HCT116 (cell line): ENCODE measurements around the gene RBFOX2. TPM values are rescaled to one million over a fixed set of nuclear protein-coding genes. Genes with fewer than 3 reads are reported as not detected.

ENCODE experiments used
- ATAC-seq: fragments of 200-7000 bp; cut with Tn5 transposase; 2 replicates; pipeline ENCODE4 v1.9.1; 2020; ENCODE audit warnings: mild to moderate bottlenecking, moderate library complexity
- BruUV-seq: library from RNA; stranded (reverse); fragments of 400-500 nt; replicated peaks from 2 replicates; lab custom pipeline; 2021; lab: Mats Ljungman, UMichigan
- CTCF ChIA-PET: fragments of 300-600 bp; sonication (Branson Sonifier 250); formaldehyde crosslinking; loops from one replicate; lab custom pipeline; 2021; ENCODE audit warnings: antibody characterized with exemption; lab: Charles Lee
- POLR2A ChIA-PET: fragments of 300-600, 350-600 bp; sonication (Branson Sonifier 250); formaldehyde crosslinking; loops from one replicate; lab custom pipeline; 2021; ENCODE audit warnings: antibody characterized with exemption; lab: Charles Lee
- RAD21 ChIA-PET, 2 experiments: fragments of 300-600 bp; sonication (Branson Sonifier 250); formaldehyde crosslinking; loops; one replicate each; lab custom pipeline; 2023; ENCODE audit warnings: low total read pairs in 2 of 2; ENCODE audit not compliant: uncharacterized antibody in 2 of 2, unreplicated experiment in 2 of 2, low non-redundant PET in 1 of 2; lab: Charles Lee
- DNase-seq: peaks from one replicate; pipeline ENCODE4 v3.0.0-alpha.2; 2010; ENCODE audit warnings: low read depth, low spot score
- H2AFZ ChIP-seq: fragments of 200-600 bp; shearing (Covaris generic), sonication (generic); 2 replicates; pipeline ENCODE4 v1.6.1; 2017; ENCODE audit warnings: low read depth, mixed run types, mixed read lengths, antibody characterized with exemption, low read length; ENCODE audit not compliant: poor library complexity, severe bottlenecking
- H3K27ac ChIP-seq: 2 replicates; pipeline ENCODE4 v1.5.1; 2012; ENCODE audit warnings: low read depth, low read length
- H3K27me3 ChIP-seq: fragments of 200-600 bp; sonication (generic); 2 replicates; pipeline ENCODE4 v1.6.1; 2016; ENCODE audit warnings: mixed run types, low read length, mixed read lengths; ENCODE audit not compliant: insufficient read depth
- H3K36me3 ChIP-seq, 2 experiments: fragments of 200-500 bp in 1 of 2; fragments of 200-600 bp in 1 of 2; sonication (Bioruptor generic) in 1 of 2; sonication (generic) in 1 of 2; 2 replicates each; pipeline versions ENCODE4 v1.5.1 to v1.6.1; 2014 to 2016; ENCODE audit warnings: low read length in 2 of 2, inconsistent platforms in 1 of 2, mixed read lengths in 1 of 2, mixed run types in 1 of 2; ENCODE audit not compliant: insufficient read depth in 2 of 2, control insufficient read depth in 1 of 2
- H3K4me1 ChIP-seq, 2 experiments: fragments of 200-600 bp in 1 of 2; sonication (generic) in 1 of 2; 2 replicates each; pipeline versions ENCODE4 v1.5.1 to v1.6.1; 2012 to 2017; ENCODE audit warnings: low read length in 2 of 2, inconsistent platforms in 1 of 2, mild to moderate bottlenecking in 1 of 2, mixed read lengths in 1 of 2, mixed run types in 1 of 2, moderate library complexity in 1 of 2; ENCODE audit not compliant: insufficient read depth in 2 of 2, control insufficient read depth in 1 of 2
- H3K4me2 ChIP-seq: fragments of 200-600 bp; sonication (generic); 2 replicates; pipeline ENCODE4 v1.6.1; 2017; ENCODE audit warnings: mixed run types, low read length, mixed read lengths
- H3K4me3 ChIP-seq, 2 experiments: fragments of 200-600 bp in 1 of 2; sonication (generic) in 1 of 2; replicated peaks in 1 of 2; 2 replicates each; pipeline ENCODE4 v1.5.1; 2011 to 2016; ENCODE audit warnings: low read length in 2 of 2, control low read depth in 1 of 2, low read depth in 1 of 2, mild to moderate bottlenecking in 1 of 2, mixed read lengths in 1 of 2, mixed run types in 1 of 2
- H3K79me2 ChIP-seq: fragments of 200-600 bp; sonication (generic); 2 replicates; pipeline ENCODE4 v1.6.1; 2017; ENCODE audit warnings: mild to moderate bottlenecking, mixed run types, low read length, moderate library complexity, mixed read lengths; ENCODE audit not compliant: insufficient read depth
- H3K9ac ChIP-seq: fragments of 200-600 bp; sonication (generic); 2 replicates; pipeline ENCODE4 v1.6.1; 2016; ENCODE audit warnings: low read length, mixed read lengths
- H3K9me2 ChIP-seq: fragments of 200-600 bp; sonication (generic), shearing (Covaris generic); 2 replicates; pipeline ENCODE4 v1.6.1; 2017; ENCODE audit warnings: mixed run types, mild to moderate bottlenecking, moderate library complexity; ENCODE audit not compliant: insufficient read depth
- H3K9me3 ChIP-seq, 2 experiments: fragments of 200-500 bp in 1 of 2; fragments of 200-600 bp in 1 of 2; sonication (Bioruptor generic) in 1 of 2; sonication (generic) in 1 of 2; 2 replicates each; pipeline ENCODE4 v1.6.1; 2014 to 2017; ENCODE audit warnings: low read length in 2 of 2, mixed read lengths in 2 of 2, inconsistent platforms in 1 of 2, low read depth in 1 of 2, mild to moderate bottlenecking in 1 of 2, mixed run types in 1 of 2, moderate library complexity in 1 of 2; ENCODE audit not compliant: control insufficient read depth in 1 of 2, insufficient read depth in 1 of 2
- H4K20me1 ChIP-seq: fragments of 200-600 bp; sonication (generic), shearing (Covaris generic); 2 replicates; pipeline ENCODE4 v1.6.1; 2017; ENCODE audit warnings: mixed run types, mild to moderate bottlenecking, moderate library complexity; ENCODE audit not compliant: insufficient read depth
- CBX3 ChIP-seq: IDR thresholded peaks from 2 replicates; pipeline ENCODE4 v1.6.1; 2012; ENCODE audit warnings: low read depth
- CEBPB ChIP-seq: IDR thresholded peaks from 2 replicates; pipeline ENCODE4 v1.6.1; 2012; ENCODE audit warnings: low read depth
- ELF1 ChIP-seq: IDR thresholded peaks from 2 replicates; pipeline ENCODE4 v1.6.1; 2012; ENCODE audit warnings: low read depth, borderline replicate concordance
- EZH2phosphoT487 ChIP-seq: fragments of 200-600 bp; IDR thresholded peaks from 2 replicates; pipeline ENCODE4 v1.6.1; 2018; ENCODE audit warnings: antibody characterized with exemption, borderline replicate concordance
- FOSL1 ChIP-seq: IDR thresholded peaks from 2 replicates; pipeline ENCODE4 v1.6.1; 2012; ENCODE audit warnings: low read depth
- MAX ChIP-seq: IDR thresholded peaks from 2 replicates; pipeline ENCODE4 v1.6.1; 2012
- SIN3A ChIP-seq: IDR thresholded peaks from 2 replicates; pipeline ENCODE4 v1.6.1; 2012; ENCODE audit warnings: low read depth
- SP1 ChIP-seq: IDR thresholded peaks from 2 replicates; pipeline ENCODE4 v1.6.1; 2012; ENCODE audit warnings: low read depth
- SRF ChIP-seq: IDR thresholded peaks from 2 replicates; pipeline ENCODE4 v1.6.1; 2012; ENCODE audit warnings: low read depth
- intact Hi-C: fragments of 100-400 bp; cut with micrococcal nuclease; formaldehyde crosslinking; loops from 2 replicates; pipeline ENCODE4 v1.10.0; 2022
- total RNA-seq: library from RNA; stranded (reverse); gene quantifications from one replicate; pipeline ENCODE4 v1.2.1, GENCODE V29; 2021; ENCODE audit not compliant: unreplicated experiment
- TF ChIP-seq, protein P1 (sequence below): IDR thresholded peaks from 2 replicates; pipeline ENCODE4 v1.6.1; 2011; ENCODE audit warnings: mild to moderate bottlenecking, low read length, moderate library complexity; ENCODE audit not compliant: insufficient replicate concordance; ENCODE audit errors: extremely low read depth

RBFOX2 gene
- total RNA-seq, 1 experiment from 2014 or later = 83.9 TPM

DNA sequence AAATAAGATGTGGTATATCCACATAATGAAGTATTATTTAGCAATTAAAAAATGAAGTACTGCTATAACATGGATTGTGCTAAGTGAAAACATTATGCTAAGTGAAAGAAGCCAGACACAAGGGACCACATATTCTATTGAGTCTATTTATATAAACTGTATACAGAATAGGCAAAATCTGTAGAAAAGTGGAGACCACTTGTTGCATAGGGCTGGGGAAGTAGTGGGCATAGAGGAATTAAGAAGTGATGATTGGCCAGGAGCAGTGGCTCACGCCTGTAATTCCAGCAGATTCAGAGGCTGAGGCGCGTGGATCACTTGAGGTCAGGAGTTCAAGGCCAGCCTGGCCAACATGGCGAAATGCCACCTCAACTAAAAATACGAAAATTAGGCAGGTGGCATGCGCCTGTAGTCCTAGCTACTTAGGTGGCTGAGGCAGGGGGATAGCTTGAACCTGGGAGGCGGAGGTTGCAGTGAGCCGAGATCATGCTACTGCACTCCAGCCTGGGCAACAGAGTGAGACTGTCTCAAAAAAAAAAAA, 109.6 kb downstream of the RBFOX2 start:
- BruUV-seq = no TSS peak
- ChIA-PET CTCF (interaction anchor here (3.1 kb wide), 1 partner anchor 288 kb away, joined by 11 read pairs; no protein-coding TSS in a partner anchor), POLR2A (no interaction called here), RAD21 (no interaction called here)
- H3K9me2 ChIP-seq = no peaks in the 10 kb centered on the region
- H3K4me3 ChIP-seq = no peak overlapping the region
- H3K4me1 ChIP-seq = peaks cover 16 to 42% of the 10 kb centered on the region in 2 experiments
- H3K27ac ChIP-seq = no peak overlapping the region
- TF ChIP-seq SIN3A = no peak
- no peak for TF ChIP-seq FOSL1
- TF ChIP-seq SRF = no peak
- TF ChIP-seq EZH2phosphoT487 = no peak
- no peak for TF ChIP-seq CEBPB
- intact Hi-C loops = no loop called here
- no peak overlapping the region for H3K9ac ChIP-seq
- DNase-seq (no peak), ATAC-seq (no peak)
- no peaks in the 10 kb centered on the region for H3K27me3 ChIP-seq
- H3K9me3 ChIP-seq = no peaks in the 10 kb centered on the region
- peaks cover 66% of the 10 kb centered on the region for H3K79me2 ChIP-seq
- H4K20me1 ChIP-seq = no peaks in the 10 kb centered on the region
- H2AFZ ChIP-seq = no peak overlapping the region
- H3K36me3 ChIP-seq = no peaks in the 10 kb centered on the region
- H3K4me2 ChIP-seq = no peak overlapping the region

- intact Hi-C loops = no loop called here
- Histone ChIP-seq H3K4me3 (no peak overlapping the region), H3K27me3 (no peaks in the 10 kb centered on the region), H3K36me3 (no peaks in the 10 kb centered on the region), H3K9ac (no peak overlapping the region), H3K27ac (no peak overlapping the region), H3K9me3 (no peaks in the 10 kb centered on the region), H3K4me1 (peaks cover 19 to 43% of the 10 kb centered on the region in 2 experiments), H4K20me1 (no peaks in the 10 kb centered on the region), H3K4me2 (no peak overlapping the region), H2AFZ (no peak overlapping the region), H3K9me2 (no peaks in the 10 kb centered on the region), H3K79me2 (peaks cover 73% of the 10 kb centered on the region)
- RAD21 ChIA-PET = no interaction called here
- BruUV-seq = no TSS peak
- DNase-seq = no peak
- CTCF ChIA-PET = no interaction called here
- ATAC-seq = no peak
- no peak for TF ChIP-seq CBX3
- TF ChIP-seq SRF = no peak
- no peak for TF ChIP-seq FOSL1
- TF ChIP-seq ELF1 = no peak
- TF ChIP-seq MAX = no peak
- TF ChIP-seq SP1 = no peak
- TF ChIP-seq, protein P1, sequence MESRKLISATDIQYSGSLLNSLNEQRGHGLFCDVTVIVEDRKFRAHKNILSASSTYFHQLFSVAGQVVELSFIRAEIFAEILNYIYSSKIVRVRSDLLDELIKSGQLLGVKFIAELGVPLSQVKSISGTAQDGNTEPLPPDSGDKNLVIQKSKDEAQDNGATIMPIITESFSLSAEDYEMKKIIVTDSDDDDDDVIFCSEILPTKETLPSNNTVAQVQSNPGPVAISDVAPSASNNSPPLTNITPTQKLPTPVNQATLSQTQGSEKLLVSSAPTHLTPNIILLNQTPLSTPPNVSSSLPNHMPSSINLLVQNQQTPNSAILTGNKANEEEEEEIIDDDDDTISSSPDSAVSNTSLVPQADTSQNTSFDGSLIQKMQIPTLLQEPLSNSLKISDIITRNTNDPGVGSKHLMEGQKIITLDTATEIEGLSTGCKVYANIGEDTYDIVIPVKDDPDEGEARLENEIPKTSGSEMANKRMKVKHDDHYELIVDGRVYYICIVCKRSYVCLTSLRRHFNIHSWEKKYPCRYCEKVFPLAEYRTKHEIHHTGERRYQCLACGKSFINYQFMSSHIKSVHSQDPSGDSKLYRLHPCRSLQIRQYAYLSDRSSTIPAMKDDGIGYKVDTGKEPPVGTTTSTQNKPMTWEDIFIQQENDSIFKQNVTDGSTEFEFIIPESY = no peak
- POLR2A ChIA-PET = no interaction called here
These were observed 110.2 kb downstream of the RBFOX2 start for GRCh38 chr22:35918456-35918855.
